Metanephros (tissue), 2 donors: ENCODE results near the gene KMT2C. TPM values are rescaled to one million over a fixed set of nuclear protein-coding genes. Genes with fewer than 3 reads are reported as not detected.

Source experiments
- small RNA-seq: library from RNA; depleted of rRNA; stranded (forward); fragments of <200 nt; gene quantifications from one replicate; pipeline ENCODE3, GENCODE V24; 2014; ENCODE audit warnings: low replicate concordance
- total RNA-seq: library from RNA; depleted of rRNA; stranded (reverse); fragments of >200 nt; gene quantifications from one replicate; pipeline ENCODE4 v1.2.3, GENCODE V29; 2014

The KMT2C gene
- 74.2 TPM for total RNA-seq

DNA sequence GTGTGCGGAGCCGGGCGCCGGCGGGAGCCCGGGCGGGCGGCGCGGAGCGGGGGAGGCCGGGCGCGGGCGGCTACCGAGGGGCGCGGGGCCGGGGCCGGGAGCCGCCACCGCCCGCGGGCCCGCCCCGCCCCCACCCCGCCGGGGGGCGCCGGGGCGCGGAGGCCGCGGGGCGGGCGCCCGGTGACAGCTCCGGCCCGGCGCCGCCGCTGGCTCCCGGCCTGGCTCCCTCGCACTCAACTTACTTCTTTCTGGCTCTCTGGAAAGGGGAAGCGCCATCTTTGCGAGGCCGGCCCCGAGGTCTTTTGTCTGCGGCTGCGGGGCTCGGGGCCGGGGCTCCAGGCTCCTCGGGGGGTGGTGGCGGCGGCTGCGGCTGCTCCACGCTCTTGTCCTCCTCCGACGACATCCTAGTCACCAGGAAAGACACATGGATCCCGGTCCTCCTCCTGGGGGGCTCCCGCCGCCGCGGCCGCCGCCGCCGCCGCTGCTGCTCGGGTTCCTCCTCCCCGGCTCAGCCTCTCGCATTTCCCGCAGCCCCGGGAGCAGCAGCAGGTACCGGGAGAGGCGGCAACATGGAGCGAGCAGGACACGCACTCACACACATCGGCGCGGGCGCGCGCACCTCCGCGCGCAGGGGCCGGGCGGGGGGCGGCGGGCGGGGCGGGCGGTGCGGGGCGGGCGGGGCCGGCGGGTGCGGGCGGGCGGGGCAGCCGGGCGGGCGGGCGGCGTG lies at the start of gene KMT2C:
Gene KMT2C, minus strand, starts transcription at position 620 of the 727 bp plus-strand sequence. Its CDS starts 217 bp downstream, at position 403.

Small RNAs within 50 kb of the gene (small RNA-seq; reads per million reads assigned to genes)
- gene AC104692.1 = not detected
- not detected for gene AC104692.2
- gene RF00019 = not detected

Other genes starting within 250 kb of the KMT2C start
- 4.1 TPM for gene XRCC2, start 240.1 kb upstream of the KMT2C start, total RNA-seq